GM21526 (cell line): ENCODE measurements around the gene MPP7.

Experiments used
- ATAC-seq: cut with Tn5 transposase; IDR thresholded peaks from one replicate; pipeline ENCODE4 v1.9.1; 2021; ENCODE audit warnings: moderate library complexity; ENCODE audit not compliant: unreplicated experiment, low FRiP score

Gene MPP7

GRCh38 chr10:28311104-28311503 is 8.2 kb upstream of the MPP7 start:
- no peak for ATAC-seq

GRCh38 chr10:28307267-28307666 is 4.4 kb upstream of the MPP7 start:
- no peak for ATAC-seq

DNA sequence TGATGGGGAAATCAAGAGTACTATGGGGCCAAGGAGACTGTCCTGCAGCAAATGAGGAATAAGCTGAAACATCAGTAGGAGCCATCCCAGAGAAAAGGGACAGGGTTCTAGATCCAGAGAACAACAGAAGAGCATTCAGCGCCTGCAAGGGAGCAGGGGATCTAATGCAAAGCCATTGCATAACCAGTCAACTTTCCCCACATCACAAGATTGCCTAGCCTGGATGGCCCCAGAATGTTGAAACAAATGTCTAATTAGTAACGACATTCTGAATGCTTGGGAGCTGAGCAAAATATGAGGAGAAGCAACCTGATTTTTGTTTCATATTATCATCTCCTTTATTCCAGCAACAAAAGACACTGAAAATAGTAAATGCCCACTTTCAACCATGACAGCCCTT is 2.7 kb upstream of the MPP7 start:
- ATAC-seq = no peak

GRCh38 chr10:28304032-28304571 is 1.2 kb upstream of the MPP7 start:
- no peak for ATAC-seq

DNA sequence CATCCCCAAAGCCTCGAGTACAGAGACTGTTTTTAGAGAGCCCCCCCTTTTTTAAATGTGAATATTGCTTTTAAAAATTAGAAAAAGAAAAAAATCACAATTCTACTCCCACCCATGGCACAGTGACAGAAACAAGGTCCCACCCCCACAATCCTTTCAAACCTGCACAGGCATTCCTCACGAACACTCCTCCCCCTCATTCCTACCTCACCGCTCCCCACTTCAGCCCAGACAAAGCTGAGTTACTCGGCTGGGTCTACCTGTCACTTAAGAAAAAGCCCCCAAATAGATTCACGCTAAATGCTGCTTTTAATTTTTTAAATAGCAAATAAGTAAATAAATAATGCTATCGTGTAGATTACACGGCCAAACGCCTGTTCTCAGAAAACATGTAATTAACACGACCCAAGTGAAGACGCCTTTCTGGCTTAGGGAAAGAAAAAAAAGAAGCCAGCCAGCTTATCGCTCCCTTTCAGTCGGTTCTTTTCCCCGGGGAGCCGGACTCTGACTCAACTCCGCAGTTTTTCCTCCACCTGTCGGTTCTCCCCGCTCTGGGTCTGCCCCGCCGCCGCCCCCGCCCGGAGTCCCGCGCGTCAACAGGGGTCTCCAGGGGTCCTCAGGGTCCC is 739 bp downstream of the MPP7 start:
- no peak for ATAC-seq

DNA sequence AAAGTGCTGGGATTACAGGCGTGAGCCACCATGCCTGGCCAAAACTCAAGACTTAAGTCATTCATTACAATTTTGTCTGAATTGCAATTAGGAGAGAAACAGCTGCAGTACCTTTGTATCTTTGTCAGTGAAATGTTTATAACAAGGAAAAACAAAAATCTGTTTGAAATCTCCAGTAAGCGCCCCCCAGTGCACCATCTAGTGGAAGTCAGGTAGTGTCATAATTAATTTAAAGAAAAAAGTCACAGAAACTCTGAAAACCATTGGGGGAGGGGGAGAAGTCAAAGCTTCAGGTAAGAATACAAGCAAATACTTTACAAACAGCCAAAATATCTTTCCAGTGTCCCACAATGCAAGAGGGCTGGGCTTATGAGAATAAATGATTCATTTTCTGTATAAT is 2.8 kb downstream of the MPP7 start:
- no peak for ATAC-seq

DNA sequence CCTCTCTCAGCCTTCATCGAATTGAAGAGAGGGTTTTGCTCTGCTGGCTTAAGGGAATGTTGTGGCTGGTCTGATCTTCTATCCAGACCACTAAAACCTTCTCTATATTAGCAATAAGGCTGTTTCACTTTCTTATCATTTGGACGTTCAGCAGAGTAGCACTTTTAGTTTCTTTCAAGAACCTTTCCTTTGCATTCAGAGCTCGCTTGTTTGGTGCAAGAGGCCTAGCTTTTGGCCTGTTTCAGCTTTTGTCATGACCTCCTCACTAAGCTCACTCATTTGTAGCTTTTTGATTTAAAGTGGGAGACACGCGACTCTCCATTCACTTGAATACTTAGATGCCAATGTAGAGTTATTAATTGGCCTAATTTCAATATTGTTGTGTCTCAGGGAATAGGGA is 3.9 kb downstream of the MPP7 start:
- no peak for ATAC-seq

- ATAC-seq = no peak
Observed at GRCh38 chr10:28296023-28296422, 6.8 kb downstream of the MPP7 start.

- no peak for ATAC-seq
Observed at GRCh38 chr10:28295336-28295735, 7.5 kb downstream of the MPP7 start.

DNA sequence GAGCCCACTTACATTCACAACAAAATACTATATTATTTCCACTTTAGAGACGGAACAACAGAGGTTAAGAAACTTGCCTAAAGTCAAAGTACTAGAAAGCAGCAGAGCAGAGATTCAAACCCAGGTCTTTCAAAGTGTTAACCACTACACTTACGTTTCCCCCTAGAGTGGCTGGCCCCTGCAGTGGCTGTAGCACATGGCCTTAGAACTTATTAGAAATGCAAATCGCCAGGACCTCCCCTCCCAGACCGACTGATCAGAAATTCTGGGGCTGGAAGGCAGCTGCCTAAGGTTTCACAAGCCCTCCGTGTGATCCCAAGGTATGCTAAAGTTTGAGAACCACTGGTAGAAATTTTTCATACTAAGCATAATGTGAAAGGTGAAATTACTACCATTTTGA is 8.1 kb downstream of the MPP7 start:
- ATAC-seq = no peak

DNA sequence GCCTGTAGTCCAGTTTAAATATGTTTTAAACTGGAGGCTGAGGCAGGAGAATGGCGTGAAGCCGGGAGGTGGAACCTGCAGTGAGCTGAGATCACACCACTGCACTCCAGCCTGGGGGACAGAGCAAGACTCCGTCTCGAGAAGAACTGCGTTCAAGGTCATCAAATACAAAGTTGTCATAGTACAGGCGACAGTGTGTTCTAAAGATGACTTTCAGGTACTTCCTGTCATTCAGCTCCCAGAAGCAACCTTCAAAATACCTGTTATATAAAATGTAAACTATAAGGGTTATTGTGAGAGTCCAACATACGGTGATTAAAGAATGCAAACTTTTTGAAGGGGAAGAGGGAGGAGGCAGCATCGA is 8.7 kb downstream of the MPP7 start:
- no peak for ATAC-seq

GRCh38 chr10:28293236-28294168 is 9.4 kb downstream of the MPP7 start:
- no peak for ATAC-seq

- ATAC-seq = no peak
Observed at GRCh38 chr10:28291881-28292297, 11.0 kb downstream of the MPP7 start.

GRCh38 chr10:28285816-28286215 is 17.0 kb downstream of the MPP7 start:
- no peak for ATAC-seq

- ATAC-seq = no peak
Observed at GRCh38 chr10:28284126-28284525, 18.7 kb downstream of the MPP7 start.

- no peak for ATAC-seq
Observed at GRCh38 chr10:28283251-28283650, 19.6 kb downstream of the MPP7 start.

- no peak for ATAC-seq
Observed at GRCh38 chr10:28282336-28282735, 20.5 kb downstream of the MPP7 start.

DNA sequence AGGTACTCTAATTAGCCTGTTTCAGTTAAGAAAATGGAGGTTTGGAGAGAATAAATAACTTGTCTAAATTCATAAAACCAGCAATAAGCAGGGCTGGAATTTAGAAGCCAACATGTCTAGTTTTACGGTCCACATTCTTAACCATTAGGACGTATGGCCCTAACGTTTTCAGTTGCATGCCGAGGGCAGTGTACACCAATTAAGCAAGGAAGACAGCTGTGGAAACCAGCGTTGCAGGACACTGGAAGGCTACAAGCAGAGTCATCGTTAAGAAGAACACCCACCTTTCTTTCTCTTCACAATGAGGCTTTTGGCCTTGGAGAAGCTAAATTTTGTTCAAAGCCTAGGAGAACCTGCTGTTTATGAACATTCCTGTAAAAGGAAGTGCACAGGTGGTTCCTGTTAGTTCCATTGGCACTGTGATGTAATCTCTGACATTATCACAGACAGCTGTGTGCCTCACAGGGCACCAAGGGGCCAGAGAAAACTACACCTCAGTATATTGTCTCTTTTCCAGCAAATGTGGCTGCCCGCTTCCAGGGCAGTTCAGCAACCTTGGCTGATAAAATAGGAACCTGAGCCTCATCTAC is 21.0 kb downstream of the MPP7 start:
- ATAC-seq = no peak

- no peak for ATAC-seq
Observed at GRCh38 chr10:28280652-28281051, 22.2 kb downstream of the MPP7 start.

DNA sequence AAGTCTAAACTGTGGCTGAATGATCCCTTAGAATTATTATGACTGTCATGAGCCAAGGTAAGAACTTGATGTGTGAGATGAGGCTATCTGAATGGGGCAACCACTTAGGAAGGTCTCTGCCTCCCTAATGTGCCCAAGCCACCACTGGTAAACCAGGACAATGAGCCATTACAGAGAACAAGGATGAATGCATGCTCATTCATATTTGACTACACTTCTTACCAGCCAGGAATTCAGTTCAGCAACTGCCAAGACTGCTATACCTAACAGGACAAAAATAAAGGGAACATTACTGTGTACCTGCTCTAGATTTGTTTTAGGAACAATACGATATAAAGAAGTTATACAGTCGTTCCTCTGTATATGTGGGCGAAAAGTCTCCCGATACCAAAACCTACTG is 23.0 kb downstream of the MPP7 start:
- no peak for ATAC-seq

- ATAC-seq = no peak
Observed at GRCh38 chr10:28278842-28279241, 24.0 kb downstream of the MPP7 start.
